SHP77 (cell line): ENCODE measurements around the gene UBE4A.

Experiments used
- DNase-seq, 2 experiments: peaks; one replicate each; lab custom pipeline; 2025; lab: John Stamatoyannopoulos, UW

Gene UBE4A

DNA sequence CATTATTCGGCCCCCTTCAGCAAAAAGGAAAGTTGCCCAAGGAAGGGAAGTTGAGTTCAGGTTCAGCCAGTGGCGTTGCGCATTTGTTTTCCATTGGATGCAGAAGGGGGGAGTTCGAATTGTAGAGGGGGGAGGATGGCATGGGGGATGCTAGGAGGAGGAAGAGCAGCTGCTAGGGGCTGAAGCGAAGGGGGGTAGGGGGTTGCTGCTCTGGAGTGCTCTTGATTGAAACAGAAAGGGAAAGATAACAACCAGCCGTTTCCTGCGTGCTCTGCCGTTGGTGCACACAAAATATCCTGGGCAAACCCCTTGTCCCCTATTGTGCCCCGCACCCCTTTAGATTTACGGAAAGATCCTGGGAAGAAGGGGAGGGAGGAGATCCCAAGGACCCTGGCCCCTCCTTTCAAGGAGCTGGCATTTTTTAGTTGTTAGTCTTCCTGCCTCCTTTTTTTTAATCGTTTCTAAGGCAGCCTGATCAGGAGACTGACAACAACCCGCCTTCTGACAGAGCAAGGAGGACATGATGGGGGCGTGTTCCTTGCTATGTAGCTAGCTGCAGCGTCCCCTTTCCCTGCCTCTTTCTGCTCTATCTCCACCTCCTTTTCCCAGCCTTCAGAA, 79.0 kb downstream of the UBE4A start:
- DNase-seq: peak; percentile 10 to 24

DNA sequence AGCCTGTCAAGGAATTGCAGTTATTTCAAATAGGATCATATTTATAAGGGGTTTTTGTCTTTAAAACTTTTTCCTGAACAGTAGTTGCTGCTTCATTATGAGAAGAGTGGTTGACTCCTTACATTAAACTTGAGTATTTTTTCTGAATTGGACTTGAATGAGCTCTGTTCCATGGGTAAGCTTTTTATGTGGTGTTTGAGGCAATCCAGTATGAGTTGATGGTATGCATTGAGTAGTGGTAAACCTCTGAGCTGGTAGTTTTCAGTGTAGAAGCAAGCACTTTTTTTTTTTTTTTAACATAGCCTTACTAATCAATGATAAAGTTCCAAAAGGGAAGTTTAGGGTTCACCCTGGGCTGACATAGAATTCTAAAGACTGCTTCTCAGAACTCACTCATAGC, 80.2 kb downstream of the UBE4A start:
- no peak for DNase-seq

DNA sequence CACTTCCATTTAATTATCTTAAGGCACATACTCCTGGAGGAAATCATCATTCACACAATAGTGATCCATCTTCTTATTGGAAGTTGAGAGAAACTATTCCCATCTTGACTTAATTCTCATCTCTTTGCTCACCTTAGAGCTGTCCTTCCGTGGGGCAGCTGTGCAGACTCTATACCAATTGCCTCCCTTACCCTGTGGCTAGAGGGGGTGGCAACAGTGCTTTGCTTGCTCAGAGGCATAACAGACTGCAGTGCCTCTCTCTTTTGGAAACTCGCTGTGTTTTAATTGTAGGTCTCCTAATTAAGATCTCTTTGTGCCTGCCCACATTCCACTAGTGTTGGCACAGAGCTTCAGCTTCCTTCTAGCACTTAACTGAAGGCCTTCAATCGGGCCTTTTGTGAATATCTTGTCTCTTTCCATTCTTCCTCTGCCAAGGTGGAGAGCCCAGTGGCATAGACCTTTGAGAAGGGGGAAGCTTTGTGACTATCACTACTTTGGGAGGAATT, 82.4 kb downstream of the UBE4A start:
- no peak for DNase-seq

DNA sequence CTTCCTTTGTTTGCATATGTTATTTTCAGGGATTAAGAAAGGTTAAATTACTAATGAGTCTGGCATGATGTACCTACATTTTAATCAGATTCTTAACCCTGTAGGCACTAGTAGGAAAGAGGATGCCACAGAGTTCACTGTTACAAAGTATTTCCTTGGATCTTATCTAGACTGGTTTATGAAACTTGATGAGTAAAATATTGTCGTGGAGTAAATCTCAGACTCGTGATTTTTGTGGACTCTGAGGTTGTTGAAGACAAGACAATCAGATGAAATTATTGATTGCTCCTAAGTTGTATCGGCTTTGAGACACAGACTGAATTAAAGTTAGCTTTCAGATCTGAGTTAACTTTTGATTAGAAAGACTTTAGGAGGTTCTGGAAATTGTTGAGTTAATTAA, 82.9 kb downstream of the UBE4A start:
- DNase-seq: no peak

DNA sequence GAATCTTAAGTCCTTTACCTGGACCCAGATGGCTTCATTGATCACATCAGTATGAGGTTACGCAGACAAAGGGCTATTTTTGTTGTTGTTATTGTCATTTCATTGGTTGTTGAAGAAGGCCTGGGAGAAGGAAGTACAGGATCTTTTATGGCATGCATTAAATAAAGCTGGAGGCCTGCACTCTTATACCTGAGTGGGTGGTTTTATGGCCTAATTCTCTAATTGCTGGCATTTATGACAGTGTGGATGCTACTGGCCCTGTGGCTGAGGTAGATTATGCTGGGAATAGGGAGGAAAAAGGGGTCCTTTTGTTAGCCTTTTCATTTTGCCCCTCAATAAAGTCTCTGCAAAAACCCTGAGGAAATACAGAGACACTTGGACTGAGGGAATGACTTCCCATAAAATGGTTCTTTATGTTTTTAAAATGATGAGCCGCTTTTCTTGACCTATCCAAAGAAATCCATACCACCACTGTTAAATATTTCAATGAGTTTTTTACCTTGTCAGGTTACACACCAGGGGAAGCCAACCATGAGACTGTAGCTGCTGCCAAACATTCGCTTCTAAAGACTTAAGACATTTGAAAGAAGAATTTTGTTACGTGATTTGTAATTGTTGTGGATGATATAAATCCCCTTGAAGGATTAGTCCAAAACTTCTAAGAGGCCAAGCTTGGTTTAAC, 83.6 kb downstream of the UBE4A start:
- DNase-seq: no peak

DNA sequence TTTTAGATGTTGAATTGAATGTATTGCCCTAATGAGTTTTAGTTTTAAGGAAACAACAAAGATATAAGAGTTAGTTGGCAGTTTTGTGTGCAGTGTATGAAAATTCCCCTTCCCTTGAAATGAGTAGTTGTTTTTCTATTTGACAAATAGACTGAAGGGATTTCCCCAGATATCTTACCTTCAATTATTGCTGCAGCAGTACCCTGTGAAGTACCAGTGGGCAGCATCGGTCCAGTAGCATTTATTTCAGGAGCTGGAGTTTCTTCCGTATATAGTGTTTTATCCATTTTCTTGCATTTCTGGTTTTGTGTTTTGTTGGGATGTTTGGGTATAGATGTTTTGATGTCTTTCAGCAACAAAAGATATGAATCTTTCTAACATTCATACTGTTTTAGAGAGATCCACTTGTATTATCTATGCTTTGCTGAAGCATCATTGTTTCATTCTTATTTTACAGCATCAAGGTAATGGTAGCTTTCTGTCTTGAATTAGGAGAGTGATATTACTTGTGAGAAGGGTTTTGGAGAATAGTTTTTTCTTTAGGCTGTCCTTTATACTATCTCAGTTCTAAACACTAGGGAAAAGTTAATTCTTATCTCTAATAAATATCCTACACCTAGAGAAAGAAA, 84.3 kb downstream of the UBE4A start:
- no peak for DNase-seq

DNA sequence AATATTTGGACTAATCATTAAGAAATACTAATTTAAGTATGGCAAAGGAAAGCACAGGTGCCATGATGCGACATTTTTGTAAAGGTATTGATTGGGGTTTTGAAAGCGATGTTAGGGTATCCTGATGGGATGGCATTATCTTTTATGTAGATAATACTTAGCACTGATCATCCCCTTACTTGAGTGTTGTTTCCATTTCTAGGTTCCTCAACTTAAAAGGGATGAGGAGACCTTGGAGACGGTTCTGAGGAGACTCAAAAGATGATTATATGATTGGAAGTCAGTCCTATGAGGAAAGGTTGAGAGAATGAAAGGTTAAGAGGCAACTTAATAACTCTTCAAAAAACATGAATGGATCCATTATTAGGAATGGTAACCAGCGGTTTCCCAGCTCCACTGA, 88.0 kb downstream of the UBE4A start:
- no peak for DNase-seq

DNA sequence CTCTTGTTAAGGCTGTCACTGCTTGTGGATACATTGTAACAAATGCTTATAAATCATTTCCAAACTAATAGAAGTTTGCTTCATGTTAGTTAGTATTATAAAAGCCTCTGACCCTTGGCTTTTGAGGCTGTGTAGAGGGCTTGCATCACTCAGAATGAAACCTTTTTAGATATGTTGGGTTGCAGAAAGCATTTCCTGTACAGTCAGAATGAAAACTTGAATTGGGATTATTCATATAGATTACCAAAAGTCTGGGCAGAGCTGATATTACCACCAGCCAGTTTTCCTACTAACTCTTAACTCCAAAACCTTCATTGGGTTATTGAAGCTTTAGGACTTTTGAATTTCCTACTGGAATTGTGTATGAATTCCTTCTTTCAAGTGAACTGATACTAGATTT, 88.9 kb downstream of the UBE4A start:
- DNase-seq: no peak
